ENCODE results near the gene OPN1MW.
"Not testable (repeated sequence)": the region's sequence is repeated elsewhere in the genome, so short reads cannot be mapped to it uniquely, and the experiment has no call there.

DNA sequence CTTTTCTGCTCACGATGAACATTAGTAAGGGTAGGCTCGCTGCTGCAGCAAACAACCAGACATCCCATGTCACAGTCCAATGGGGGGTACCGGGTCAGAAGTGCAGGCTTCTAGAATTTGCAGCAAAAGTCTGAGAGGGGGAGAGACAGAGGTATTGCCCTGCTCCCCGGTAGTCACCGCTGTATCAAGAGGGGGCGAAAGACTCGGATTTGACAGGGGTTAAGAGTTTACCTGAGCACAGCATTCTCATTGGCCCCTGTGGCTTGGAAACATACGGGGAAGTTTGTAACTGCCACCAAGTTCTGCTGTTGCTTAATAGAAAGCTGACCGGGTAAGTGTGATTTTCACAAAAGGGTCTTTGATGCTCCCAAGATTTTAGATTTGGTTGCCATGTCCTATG, 28.7 kb downstream of the OPN1MW start:
- TF ChIP-seq, protein P1, sequence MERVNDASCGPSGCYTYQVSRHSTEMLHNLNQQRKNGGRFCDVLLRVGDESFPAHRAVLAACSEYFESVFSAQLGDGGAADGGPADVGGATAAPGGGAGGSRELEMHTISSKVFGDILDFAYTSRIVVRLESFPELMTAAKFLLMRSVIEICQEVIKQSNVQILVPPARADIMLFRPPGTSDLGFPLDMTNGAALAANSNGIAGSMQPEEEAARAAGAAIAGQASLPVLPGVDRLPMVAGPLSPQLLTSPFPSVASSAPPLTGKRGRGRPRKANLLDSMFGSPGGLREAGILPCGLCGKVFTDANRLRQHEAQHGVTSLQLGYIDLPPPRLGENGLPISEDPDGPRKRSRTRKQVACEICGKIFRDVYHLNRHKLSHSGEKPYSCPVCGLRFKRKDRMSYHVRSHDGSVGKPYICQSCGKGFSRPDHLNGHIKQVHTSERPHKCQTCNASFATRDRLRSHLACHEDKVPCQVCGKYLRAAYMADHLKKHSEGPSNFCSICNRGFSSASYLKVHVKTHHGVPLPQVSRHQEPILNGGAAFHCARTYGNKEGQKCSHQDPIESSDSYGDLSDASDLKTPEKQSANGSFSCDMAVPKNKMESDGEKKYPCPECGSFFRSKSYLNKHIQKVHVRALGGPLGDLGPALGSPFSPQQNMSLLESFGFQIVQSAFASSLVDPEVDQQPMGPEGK (CRISPR knock-in tag; IDR thresholded peaks at IDR 0.05; ENCODE audit: borderline replicate concordance) = not testable (repeated sequence)
- not testable (repeated sequence) for TF ChIP-seq ZFP30 (CRISPR knock-in tag; IDR thresholded peaks at IDR 0.05); ZNF70 (CRISPR knock-in tag; IDR thresholded peaks at IDR 0.05); SNAI2 (CRISPR knock-in tag; IDR thresholded peaks at IDR 0.05); ZNF565 (CRISPR knock-in tag; conservative IDR thresholded peaks at IDR 0.05; ENCODE audit: low read depth); RARB (CRISPR knock-in tag; IDR thresholded peaks at IDR 0.05); TOX (CRISPR knock-in tag; IDR thresholded peaks at IDR 0.05; ENCODE audit: borderline replicate concordance)
- TF ChIP-seq, protein P2, sequence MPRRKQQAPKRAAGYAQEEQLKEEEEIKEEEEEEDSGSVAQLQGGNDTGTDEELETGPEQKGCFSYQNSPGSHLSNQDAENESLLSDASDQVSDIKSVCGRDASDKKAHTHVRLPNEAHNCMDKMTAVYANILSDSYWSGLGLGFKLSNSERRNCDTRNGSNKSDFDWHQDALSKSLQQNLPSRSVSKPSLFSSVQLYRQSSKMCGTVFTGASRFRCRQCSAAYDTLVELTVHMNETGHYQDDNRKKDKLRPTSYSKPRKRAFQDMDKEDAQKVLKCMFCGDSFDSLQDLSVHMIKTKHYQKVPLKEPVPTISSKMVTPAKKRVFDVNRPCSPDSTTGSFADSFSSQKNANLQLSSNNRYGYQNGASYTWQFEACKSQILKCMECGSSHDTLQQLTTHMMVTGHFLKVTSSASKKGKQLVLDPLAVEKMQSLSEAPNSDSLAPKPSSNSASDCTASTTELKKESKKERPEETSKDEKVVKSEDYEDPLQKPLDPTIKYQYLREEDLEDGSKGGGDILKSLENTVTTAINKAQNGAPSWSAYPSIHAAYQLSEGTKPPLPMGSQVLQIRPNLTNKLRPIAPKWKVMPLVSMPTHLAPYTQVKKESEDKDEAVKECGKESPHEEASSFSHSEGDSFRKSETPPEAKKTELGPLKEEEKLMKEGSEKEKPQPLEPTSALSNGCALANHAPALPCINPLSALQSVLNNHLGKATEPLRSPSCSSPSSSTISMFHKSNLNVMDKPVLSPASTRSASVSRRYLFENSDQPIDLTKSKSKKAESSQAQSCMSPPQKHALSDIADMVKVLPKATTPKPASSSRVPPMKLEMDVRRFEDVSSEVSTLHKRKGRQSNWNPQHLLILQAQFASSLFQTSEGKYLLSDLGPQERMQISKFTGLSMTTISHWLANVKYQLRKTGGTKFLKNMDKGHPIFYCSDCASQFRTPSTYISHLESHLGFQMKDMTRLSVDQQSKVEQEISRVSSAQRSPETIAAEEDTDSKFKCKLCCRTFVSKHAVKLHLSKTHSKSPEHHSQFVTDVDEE (CRISPR knock-in tag; IDR thresholded peaks at IDR 0.05) = not testable (repeated sequence)
